ENCODE data around the gene DPY30. TPM values are rescaled to one million over a fixed set of nuclear protein-coding genes. Genes with fewer than 3 reads are reported as not detected.

DPY30 gene
- total RNA-seq, 1 donor from 2014 or later = 70.1 TPM

- Mint-ChIP-seq H3K4me1 (ENCODE audit: unreplicated experiment) (peaks cover 19% of the 10 kb centered on the region), H3K27ac (ENCODE audit: unreplicated experiment) (peak within 1 kb of the TSS; percentile 94), H3K36me3 (ENCODE audit: low read depth, unreplicated experiment) (peaks cover 7% of the 10 kb centered on the region), H3K9me3 (ENCODE audit: unreplicated experiment) (no peaks in the 10 kb centered on the region), H3K4me3 (ENCODE audit: unreplicated experiment) (peak within 1 kb of the TSS; percentile 98), H3K27me3 (ENCODE audit: unreplicated experiment) (peaks cover 4% of the 10 kb centered on the region)
- peak; percentile 98 for DNase-seq (ENCODE audit: low spot score)
- peak; percentile 39 for TF ChIP-seq CTCF (IDR thresholded peaks at IDR 0.05; ENCODE audit: unreplicated experiment)
Observed at GRCh38 chr2:32063310-32064020, 23.9 kb upstream of the DPY30 start, which contains the start of gene SPAST. Gene SPAST (plus strand): TSS chr2:32063556. CDS start chr2:32063832, 276 bp downstream.

- no peaks in the 10 kb centered on the region for H3K9me3 Mint-ChIP-seq (ENCODE audit: unreplicated experiment)
- no peak for TF ChIP-seq CTCF (IDR thresholded peaks at IDR 0.05; ENCODE audit: unreplicated experiment)
- H3K27ac Mint-ChIP-seq (ENCODE audit: unreplicated experiment) = peak overlapping the region; percentile 94
- DNase-seq (ENCODE audit: low spot score) = peak; percentile 21
- peaks cover 4% of the 10 kb centered on the region for H3K27me3 Mint-ChIP-seq (ENCODE audit: unreplicated experiment)
- H3K4me3 Mint-ChIP-seq (ENCODE audit: unreplicated experiment) = peak overlapping the region; percentile 93
- H3K36me3 Mint-ChIP-seq (ENCODE audit: low read depth, unreplicated experiment) = peaks cover 7% of the 10 kb centered on the region
- H3K4me1 Mint-ChIP-seq (ENCODE audit: unreplicated experiment) = peaks cover 19% of the 10 kb centered on the region
Observed at GRCh38 chr2:32061973-32062861, 22.6 kb upstream of the DPY30 start.

- peaks cover 7% of the 10 kb centered on the region for H3K36me3 Mint-ChIP-seq (ENCODE audit: low read depth, unreplicated experiment)
- H3K27ac Mint-ChIP-seq (ENCODE audit: unreplicated experiment) = peak overlapping the region; percentile 57
- TF ChIP-seq CTCF (IDR thresholded peaks at IDR 0.05; ENCODE audit: unreplicated experiment) = no peak
- H3K9me3 Mint-ChIP-seq (ENCODE audit: unreplicated experiment) = no peaks in the 10 kb centered on the region
- peak overlapping the region; percentile 47 for H3K4me3 Mint-ChIP-seq (ENCODE audit: unreplicated experiment)
- peaks cover 19% of the 10 kb centered on the region for H3K4me1 Mint-ChIP-seq (ENCODE audit: unreplicated experiment)
- H3K27me3 Mint-ChIP-seq (ENCODE audit: unreplicated experiment) = peaks cover 4% of the 10 kb centered on the region
- no peak for DNase-seq (ENCODE audit: low spot score)
Observed at GRCh38 chr2:32061430-32061829, 21.8 kb upstream of the DPY30 start.

- Mint-ChIP-seq H3K9me3 (ENCODE audit: unreplicated experiment) (no peaks in the 10 kb centered on the region), H3K27ac (ENCODE audit: unreplicated experiment) (no peak overlapping the region), H3K4me3 (ENCODE audit: unreplicated experiment) (no peak overlapping the region), H3K4me1 (ENCODE audit: unreplicated experiment) (peaks cover 11% of the 10 kb centered on the region), H3K36me3 (ENCODE audit: low read depth, unreplicated experiment) (peaks cover 7% of the 10 kb centered on the region), H3K27me3 (ENCODE audit: unreplicated experiment) (peaks cover 4% of the 10 kb centered on the region)
- TF ChIP-seq CTCF (IDR thresholded peaks at IDR 0.05; ENCODE audit: unreplicated experiment) = no peak
- DNase-seq (ENCODE audit: low spot score) = no peak
Observed at GRCh38 chr2:32060266-32060665, 20.7 kb upstream of the DPY30 start.
